GM19324 (cell line): Measurements from ENCODE around the gene DPP6.

Experiments used
- ATAC-seq: cut with Tn5 transposase; IDR thresholded peaks from one replicate; pipeline ENCODE4 v1.9.1; 2021; ENCODE audit warnings: mild to moderate bottlenecking, moderate library complexity; ENCODE audit not compliant: unreplicated experiment, low FRiP score

DPP6 gene

GRCh38 chr7:154882931-154883474, 830.8 kb downstream of the DPP6 start:
- ATAC-seq = no peak

- no peak for ATAC-seq
Measured at GRCh38 chr7:154884348-154884920, 832.2 kb downstream of the DPP6 start.

GRCh38 chr7:154886591-154886990, 834.4 kb downstream of the DPP6 start:
- ATAC-seq = no peak

GRCh38 chr7:154888690-154889089, 836.5 kb downstream of the DPP6 start:
- ATAC-seq = no peak

DNA sequence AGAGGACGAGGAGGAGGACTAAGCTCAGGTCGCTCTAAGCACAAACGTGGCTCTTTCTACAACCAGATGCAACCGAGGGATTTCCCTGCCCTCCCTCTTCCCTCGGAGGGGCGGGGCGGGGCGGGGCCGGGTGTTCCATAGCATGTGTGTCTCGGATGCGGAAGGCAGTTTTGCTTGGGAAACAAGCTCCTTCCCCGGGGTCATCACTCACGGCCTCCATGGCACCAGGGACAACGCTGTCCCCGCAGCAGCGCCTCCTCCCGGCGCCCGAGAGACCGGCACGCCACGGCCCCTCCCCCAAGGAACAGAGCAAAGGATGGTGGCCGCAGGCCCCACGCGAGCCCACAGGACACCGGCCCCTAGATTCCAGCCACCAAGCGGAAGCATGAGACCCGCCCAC, 840.3 kb downstream of the DPP6 start:
- ATAC-seq = no peak

GRCh38 chr7:154896076-154896475, 843.9 kb downstream of the DPP6 start:
- no peak for ATAC-seq

DNA sequence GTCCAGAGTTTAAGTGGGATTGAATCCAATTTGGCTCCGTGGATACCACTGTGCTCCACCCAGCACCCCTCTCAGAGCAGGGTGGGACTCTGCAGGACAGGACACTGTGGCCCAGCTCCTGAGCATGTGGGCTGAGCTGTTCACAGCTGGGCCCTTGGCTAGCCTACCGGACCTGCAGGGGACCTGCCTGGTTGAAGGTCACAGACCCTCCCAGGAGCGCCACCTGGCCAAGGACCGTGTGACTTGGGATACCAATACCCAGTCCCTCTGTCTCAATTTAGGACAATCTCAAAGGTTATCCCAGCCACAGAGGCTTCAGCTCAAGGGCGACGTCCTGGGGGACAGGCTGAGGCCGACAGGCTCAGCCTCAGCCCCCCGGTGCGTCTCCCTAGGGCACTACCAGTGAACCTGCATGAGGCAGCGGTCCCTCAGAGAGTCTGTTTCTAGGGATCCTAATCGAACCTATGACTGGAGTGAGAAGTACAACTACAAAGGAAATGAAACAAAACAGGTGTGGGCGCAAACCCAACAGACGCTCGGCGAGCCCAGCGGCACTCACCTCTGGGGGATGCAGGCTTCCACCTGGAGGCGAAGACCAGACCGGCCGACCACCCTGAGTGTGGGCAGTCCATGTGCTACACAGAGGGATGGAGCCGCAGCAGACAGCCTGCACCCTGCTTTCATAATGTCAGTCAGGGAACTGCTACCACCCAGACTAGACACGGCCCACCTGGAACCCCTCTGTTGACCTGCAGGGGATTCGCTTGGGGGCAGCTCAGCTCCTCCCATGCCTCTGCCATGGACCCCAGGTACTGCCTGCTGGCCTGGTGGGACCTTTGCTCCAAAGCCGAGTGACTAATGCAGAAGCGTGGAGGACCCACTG, 847.0 kb downstream of the DPP6 start:
- ATAC-seq = no peak

DNA sequence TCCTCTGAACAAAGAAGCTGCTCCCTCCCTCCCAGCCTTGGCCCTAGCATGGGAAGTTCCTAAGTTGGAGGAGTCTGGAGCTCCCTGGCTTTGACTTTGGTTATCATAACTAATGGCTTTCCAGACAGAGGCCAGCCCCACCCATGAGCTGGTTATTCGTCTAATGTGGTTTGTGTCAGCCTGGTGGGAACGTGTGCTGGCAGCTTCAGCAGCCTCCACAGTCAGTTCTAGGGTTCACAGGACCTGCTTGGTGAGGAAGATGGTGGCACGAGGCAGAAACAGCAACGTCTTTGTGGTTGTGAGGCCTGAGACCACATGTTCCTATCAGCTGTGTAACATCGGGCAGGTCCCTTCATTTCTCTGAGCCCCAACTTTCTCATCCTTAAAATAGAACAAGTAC, 847.7 kb downstream of the DPP6 start:
- no peak for ATAC-seq

GRCh38 chr7:154902600-154903082, 850.4 kb downstream of the DPP6 start:
- ATAC-seq = no peak

DNA sequence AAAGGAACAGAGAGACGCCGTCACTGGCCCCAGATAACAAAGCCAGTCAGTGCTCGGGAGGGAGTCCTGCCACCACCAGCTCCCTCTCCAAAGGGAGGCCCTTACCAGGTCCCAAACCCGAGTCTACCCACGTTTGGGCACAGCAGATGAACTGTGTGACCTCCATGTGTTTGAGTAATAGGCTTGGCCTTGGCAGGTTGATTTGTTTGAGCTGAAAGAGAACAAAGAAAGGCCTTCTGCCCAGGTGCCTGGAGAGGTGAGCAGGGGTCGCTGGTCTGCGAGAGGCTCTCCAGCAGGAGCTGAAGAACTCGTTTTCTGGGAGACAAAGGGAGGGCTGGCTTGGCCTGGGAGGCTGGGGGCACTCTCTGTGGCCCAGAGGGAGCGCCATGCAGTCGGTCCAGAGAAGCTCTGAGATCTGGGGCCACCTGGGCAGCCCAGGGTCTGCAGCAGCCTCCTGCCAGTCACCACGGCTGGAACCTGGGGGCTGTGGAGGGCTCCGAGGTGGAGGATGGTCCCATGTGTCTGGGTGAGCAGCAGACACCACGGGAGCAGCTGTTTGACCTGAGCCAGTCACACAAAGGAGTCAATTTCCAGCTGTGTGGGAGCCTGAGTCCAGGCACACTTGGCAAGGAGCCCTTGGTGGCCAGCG, 851.0 kb downstream of the DPP6 start:
- ATAC-seq = no peak

DNA sequence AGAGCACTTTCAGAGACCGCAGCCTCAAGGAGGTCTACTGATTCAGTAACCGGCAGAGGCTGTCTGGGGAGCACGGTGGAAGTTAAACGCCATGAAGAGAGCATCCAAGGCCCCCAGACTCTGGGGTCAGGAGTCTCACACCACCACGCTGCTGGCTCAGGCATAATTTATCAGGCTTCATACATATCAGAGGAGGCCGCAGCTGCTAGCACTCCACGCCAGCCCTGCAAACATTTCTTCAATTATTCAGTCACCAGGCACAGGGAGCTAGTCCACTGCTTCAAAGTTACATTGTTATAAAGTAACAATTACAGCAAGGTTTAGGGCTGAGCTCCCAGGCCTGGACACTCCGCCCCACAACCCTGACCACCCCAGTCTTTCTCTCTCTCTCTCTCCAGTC, 852.9 kb downstream of the DPP6 start:
- ATAC-seq = no peak

DNA sequence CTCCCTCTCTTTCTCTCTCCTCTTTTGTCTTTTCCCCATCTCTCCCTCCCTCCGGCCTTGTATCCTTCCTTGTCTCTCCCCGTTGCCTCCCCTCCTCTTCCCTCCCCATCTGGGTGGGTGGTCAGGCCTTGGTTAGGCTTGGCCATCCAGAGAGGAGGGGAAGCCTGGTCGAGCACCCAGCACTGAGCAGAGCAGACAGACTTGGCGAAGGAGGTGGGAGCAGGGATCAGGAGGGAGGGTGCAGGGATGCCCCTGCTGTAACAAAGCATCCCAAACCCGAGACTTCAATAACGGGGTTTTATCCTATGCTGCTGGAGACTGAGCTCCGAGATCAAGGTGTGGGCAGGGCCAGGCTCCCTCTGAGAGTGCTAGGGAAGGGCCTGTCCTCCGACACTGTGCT, 853.4 kb downstream of the DPP6 start:
- ATAC-seq = no peak

DNA sequence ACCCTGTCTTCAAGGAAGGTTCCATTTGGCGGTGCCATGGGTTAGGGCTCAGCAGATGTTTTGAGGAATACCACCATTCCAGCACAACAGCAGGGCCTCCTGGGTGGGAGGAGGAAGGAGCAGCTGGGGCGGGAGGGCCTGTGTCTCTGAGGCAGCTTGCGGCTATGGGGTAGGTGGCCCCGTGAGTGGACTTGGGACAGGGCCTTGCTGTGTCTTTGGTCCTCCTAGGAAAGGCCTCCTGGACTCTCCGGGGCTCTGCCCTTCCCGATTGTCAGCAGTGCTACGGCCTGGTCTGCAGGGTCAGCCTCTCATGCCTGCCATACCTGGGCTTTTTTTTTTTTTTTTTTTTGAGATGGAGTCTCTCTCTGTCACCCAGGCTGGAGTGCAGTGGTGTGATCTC, 854.0 kb downstream of the DPP6 start:
- ATAC-seq = no peak

- ATAC-seq = no peak
Measured at GRCh38 chr7:154906736-154907355, 854.6 kb downstream of the DPP6 start.

DNA sequence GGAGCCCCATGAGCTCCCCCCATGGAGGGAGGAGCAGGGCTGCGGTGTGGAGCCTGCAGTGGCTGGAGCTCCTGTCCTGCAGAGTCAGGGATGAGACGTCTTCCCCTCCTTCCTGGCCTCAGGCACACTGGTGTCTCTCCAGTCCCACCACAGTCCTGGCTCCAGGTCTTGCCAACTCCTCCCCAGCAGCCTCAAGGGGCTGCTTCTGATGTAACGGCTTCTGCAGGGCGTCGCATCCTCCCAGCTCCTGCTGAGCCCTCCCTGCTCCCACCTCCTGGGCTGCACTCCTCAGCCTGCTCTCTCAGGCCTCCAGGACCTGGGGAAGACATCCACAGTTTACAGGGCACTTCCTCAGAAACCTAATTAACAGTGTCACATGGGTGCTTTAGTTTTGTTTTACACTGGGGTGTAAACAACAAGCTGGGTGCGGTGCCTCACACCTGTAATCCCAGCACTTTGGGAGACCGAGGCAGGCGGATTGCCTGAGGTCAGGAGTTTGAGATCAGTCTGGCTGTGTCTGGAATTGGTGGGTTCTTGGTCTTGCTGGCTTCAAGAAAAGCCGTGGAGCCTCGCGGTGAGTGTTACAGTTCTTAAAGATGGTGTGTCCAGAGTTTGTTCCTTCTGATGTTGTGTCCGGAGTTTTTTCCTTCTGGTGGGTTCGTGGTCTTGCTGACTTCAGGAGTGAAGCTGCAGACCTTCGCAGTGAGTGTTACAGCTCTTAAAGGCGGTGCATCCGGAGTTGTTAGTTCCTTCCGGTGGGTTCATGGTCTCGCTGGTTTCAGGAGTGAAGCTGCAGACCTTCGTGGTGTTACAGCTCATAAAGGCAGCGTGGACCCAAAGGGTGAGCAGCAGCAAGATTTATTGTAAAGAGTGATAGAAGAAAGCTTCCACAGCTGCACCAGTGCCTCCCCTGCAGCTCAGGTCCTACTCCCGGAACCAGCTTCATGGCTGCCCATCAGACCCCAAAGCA, 855.7 kb downstream of the DPP6 start:
- ATAC-seq = no peak

DNA sequence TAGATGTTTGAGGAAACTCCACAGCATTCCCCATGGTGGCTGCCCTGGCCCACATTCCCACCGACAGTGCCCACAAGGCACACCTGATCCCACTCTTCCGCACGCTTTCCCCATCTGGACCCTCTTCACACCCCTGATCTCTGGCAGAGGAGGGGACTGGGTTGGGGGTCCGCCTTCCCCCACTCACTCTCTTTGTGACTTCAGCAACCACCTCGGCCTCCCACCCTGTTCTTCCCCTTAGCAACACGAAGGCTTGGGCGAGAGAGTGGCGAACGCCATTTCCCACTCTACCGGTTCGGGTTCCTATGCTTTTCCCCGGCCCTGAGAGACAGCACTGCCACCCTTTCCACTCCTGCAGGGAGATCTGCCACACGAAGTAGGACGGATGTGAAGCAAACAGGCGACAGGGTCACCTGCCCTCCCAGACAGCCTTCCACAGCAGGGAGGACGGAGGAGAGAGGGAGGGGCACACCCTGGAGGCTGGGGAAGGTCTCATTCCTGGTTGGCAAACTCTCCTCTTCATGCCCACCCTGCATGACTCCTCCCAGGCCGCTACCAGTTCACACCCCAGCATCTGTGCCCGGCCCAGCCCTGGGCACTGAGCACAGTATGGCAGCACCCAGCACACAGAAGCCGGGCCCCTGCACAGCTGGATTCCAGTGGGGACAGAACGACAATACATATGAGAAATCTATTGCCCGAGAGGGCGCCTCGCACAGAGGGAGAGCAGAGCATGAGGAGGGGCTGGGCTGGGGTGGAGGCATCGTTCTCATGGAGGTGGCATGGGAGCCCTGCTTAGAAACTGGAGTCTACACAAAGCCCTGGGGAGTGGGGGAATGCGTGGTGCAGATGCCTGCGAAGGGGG, 857.3 kb downstream of the DPP6 start:
- ATAC-seq = no peak

DNA sequence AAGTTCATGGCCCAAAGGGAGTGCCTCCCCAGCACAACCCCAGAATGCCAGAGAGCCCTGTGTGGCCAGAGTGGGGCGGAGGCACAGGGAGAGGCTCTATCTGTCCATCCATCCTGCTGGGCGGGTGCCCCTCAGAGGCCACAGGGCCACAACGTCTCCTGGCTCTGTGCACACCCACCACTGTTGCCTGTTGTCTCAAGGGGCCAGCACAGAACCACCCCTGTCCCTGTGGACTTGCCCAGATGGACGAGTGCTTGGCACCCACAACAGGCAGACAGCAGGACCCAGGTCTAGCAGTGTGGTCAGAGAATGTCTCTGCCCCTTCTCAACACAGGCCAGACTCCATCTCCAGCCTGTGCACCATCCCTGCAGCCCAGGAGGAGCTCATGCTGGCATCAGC, 857.9 kb downstream of the DPP6 start:
- no peak for ATAC-seq

DNA sequence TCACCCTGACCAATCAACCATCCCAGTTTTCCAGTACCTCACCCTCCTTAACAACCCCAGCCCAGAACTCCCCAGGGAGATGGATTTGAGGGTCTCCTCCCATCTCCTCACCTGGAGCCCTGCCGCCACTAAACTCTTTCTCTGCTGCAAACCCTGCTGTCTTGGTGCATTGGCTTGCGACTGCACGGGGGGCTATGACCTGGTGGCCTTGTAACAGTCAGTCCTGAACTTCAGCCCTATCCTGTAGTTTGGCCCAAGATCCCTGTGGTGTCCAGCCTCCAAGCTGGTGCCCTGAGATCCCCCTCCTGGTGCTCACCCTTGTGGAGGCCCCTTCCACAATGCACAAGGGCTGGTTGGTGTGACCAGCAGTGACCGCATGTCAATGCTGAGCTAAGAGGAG, 858.8 kb downstream of the DPP6 start:
- ATAC-seq = no peak

DNA sequence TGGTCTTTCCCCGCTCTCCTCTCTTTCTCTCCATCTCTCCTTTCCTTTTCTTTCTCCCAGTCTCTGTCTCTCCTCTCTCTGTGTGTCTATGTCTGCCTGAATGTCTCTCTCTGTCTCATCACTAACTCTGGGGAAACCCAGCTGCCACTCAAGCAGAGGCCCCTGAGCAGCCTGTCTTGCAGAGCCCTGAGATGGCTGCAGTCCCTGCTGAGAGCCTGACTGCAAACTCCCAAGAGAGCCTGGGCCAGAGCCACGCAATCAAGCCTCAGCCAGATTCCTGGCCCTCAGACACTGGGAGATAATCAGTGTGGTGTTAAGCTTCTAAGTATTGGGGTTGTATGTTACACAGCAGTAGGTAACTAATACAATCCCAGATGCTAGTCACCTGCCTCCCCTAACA, 859.2 kb downstream of the DPP6 start:
- ATAC-seq = no peak
